ENCODE measurements around the gene DEPDC7.
A peak's percentile ranks its signal among the peaks of the same experiment; 100 is the strongest.

The DEPDC7 gene

GRCh38 chr11:33065445-33066178 lies 49.9 kb downstream of the DEPDC7 start:
- DNase-seq (ENCODE audit: low read depth in 2 of 2), result peak; percentile 68 to 75
- peak; percentile 95 for TF ChIP-seq CTCF (IDR thresholded peaks at IDR 0.05; ENCODE audit: low read depth, low read length)
- H3K4me3 ChIP-seq (replicated peaks in 1 of 2; ENCODE audit: low read depth in 2 of 2, low read length in 2 of 2), result no peak overlapping the region

- H3K4me3 ChIP-seq (replicated peaks in 1 of 2; ENCODE audit: low read depth in 2 of 2, low read length in 2 of 2), result no peak overlapping the region
- no peak for TF ChIP-seq CTCF (IDR thresholded peaks at IDR 0.05; ENCODE audit: low read depth, low read length)
These were observed 51.6 kb downstream of the DEPDC7 start for GRCh38 chr11:33067294-33067693.

GRCh38 chr11:33068611-33069340 lies 53.1 kb downstream of the DEPDC7 start:
- TF ChIP-seq CTCF (IDR thresholded peaks at IDR 0.05; ENCODE audit: low read depth, low read length), result no peak
- no peak for DNase-seq (ENCODE audit: low read depth in 2 of 2)
- H3K4me3 ChIP-seq (replicated peaks in 1 of 2; ENCODE audit: low read depth in 2 of 2, low read length in 2 of 2), result no peak overlapping the region

More at GRCh38 chr11:33067294-33067693, 51.6 kb downstream of the DEPDC7 start:
- no peak for DNase-seq (ENCODE audit: low read depth in 2 of 2)

- no peak for TF ChIP-seq CTCF (IDR thresholded peaks at IDR 0.05; ENCODE audit: low read depth, low read length)
- no peak overlapping the region for H3K4me3 ChIP-seq (replicated peaks in 1 of 2; ENCODE audit: low read depth in 2 of 2, low read length in 2 of 2)
- DNase-seq (ENCODE audit: low read depth in 2 of 2), result no peak
These were observed 56.8 kb downstream of the DEPDC7 start for GRCh38 chr11:33072465-33072864.

All from cardiac fibroblast (primary cell).